NCI-H2196 treated with DMSO at 0.1 percent for 48 hours (cell line): ENCODE results near the gene TCAF1.
"Not testable (repeated sequence)": the region's sequence is repeated elsewhere in the genome, so short reads cannot be mapped to it uniquely, and the experiment has no call there.

Experiments
- DNase-seq: peaks from one replicate; lab custom pipeline; 2025; ENCODE audit not compliant: unreplicated experiment; lab: John Stamatoyannopoulos, UW

Gene TCAF1

DNA sequence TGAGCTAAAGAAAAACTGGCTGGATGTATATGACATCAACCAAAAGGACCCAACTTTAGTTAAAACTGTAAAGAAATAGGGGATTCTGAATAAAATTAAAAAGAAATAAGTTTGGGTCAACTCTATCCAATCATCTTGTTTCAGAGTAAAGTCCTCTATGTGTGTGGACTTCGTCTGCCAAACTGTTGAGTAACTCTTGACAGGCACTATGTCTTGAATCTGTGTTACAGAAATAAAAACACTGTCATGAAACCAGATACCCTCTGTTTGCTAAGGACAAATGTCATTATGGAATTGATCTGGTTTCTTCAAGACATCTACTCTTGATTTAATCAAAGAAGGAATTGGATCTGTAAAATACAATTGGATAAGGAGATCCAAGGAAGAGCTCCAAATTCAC is 46.5 kb downstream of the TCAF1 start:
- DNase-seq: not testable (repeated sequence)

- no peak for DNase-seq
Observed at GRCh38 chr7:143850682-143851081, 51.3 kb downstream of the TCAF1 start.

- DNase-seq: no peak
Observed at GRCh38 chr7:143849785-143850479, 52.0 kb downstream of the TCAF1 start.

DNA sequence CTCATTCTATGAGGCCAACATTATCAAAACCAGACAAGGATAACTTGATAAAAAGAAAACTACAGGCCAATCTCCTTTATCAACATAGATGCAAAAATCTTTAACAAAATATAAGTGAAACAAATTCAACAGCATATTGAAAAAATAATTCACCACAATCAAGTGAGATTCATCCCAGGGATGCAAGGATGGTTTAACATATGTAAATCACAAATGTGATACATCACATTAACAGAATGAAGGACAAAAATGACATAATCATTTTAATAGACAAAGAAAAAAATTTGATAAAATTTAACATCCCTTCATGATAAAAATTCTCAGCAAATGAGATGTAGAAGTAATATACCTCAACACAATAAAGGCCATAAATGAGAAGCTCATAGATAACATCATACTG is 53.8 kb downstream of the TCAF1 start:
- DNase-seq: no peak

- no peak for DNase-seq
Observed at GRCh38 chr7:143846692-143847091, 55.3 kb downstream of the TCAF1 start.

DNA sequence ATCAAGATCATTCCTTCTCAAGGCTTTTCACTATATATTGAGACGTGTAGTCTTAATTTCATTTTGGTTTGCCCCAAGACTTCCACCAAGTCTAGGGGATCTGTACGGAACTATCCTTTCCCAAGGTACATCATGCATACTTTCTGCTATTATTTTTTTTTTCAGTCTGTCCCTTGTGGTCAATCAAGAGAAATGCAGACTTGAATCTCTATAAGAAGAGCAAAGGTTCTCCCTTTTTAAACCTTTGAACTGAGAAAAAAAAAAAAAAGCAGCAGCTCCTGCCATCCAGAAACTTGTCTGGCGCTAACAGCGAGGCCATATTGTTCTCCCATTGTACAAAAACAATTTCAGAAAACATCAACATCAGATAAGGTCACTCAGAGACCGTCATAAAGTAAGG is 60.3 kb downstream of the TCAF1 start:
- DNase-seq: not testable (repeated sequence)

GRCh38 chr7:143840062-143840461 is 61.9 kb downstream of the TCAF1 start:
- DNase-seq: not testable (repeated sequence)

GRCh38 chr7:143837223-143837622 is 64.8 kb downstream of the TCAF1 start:
- DNase-seq: not testable (repeated sequence)

DNA sequence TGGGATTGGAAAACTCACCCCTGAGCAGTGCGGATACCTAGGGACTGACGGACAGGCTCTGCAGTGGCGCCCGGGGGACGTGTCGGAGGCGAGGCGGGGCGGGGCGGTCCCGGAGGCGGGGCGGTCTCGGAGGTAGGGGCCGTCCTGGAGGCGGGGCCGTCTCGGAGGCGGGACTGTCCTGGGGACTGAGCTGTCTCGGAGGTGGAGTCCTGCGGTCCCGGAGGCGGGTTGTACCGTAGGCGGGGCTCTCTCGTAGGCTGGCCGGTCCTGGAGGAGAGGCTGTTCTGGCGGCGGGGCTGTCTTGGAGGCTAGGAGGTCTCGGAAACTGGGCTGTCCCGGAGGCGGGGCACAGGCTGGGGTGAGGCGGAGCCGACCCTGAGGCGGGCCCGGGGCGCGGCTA is 65.4 kb downstream of the TCAF1 start:
- DNase-seq: not testable (repeated sequence)

DNA sequence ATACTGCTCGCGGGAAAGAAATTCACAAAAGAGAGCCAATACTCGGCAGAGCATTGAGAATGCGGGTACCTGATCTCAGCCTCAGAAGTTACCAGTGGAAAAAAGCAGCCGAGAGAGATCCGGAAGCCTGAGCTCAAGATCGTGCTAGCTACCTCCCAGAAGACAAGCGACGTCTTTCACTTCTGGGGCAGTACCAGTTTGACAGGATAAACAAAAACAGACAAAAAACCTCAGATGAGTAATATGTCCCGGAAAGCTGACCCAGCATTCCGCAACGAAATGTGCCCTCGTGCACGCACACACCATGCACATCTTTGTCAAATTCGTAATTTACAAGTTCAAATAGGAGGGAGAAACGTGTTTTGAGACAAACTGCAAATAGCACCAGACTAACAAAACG is 65.9 kb downstream of the TCAF1 start:
- not testable (repeated sequence) for DNase-seq

DNA sequence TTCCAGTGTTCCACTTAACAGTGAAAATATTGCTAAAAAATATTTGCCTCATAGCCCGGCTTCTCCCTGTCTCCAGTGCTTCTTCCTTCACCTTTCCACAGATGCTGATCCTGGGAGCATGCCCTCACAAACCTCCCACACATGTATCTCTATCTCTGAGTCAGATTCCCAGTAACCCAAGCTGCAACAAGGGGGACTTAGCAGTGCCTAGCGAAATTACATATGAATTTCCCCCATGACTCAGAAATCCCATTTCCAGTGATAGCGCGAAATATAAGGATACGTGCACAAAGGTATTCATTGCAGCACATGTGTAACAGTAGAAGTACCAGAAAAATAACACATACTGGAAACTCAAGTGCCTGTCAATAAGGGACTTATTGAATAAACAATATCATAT is 75.4 kb downstream of the TCAF1 start:
- not testable (repeated sequence) for DNase-seq

- DNase-seq: not testable (repeated sequence)
Observed at GRCh38 chr7:143824295-143825135, 77.5 kb downstream of the TCAF1 start.

GRCh38 chr7:143823634-143824294 is 78.2 kb downstream of the TCAF1 start:
- DNase-seq: not testable (repeated sequence)

- DNase-seq: not testable (repeated sequence)
Observed at GRCh38 chr7:143821392-143822277, 80.3 kb downstream of the TCAF1 start.

DNA sequence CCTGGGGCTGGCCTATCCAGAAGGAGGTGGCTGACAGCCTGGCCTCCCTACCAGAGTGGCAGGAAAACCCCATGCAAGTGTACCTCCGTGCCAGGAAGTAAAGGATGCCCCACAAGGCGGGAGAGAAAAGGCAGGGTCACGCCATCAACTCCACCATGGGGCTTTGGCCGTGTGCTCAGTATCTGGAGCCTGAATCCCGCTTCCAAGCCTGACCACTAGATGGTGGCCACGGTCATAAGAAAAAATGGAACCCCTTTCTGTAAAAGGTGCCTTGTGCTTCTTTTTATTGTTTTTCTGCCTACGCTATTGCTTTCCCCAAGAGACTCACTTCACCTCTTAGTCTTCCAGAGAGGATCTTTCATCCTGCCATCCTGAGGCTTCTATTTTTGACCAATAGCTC is 84.1 kb downstream of the TCAF1 start:
- DNase-seq: not testable (repeated sequence)

- not testable (repeated sequence) for DNase-seq
Observed at GRCh38 chr7:143816471-143817133, 85.4 kb downstream of the TCAF1 start.

DNA sequence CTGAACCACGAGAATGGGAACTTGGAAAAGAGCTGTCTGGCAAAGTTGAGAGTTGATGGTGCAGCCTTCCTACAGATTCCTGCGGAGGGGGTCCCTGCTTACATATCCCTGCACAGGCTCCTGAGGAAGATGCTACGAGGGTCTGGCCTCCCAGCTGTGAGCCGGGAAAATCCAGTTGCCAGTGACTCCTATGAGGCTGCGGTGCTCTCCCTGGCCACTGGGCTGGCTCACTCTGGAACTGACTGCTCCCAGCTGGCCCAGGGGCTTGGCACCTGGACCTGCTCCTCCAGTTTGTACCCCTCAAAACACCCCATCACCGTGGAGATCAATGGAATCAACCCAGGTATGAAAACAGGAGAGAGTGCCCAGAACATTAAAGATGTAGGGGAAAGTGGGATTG is 91.3 kb downstream of the TCAF1 start:
- not testable (repeated sequence) for DNase-seq

DNA sequence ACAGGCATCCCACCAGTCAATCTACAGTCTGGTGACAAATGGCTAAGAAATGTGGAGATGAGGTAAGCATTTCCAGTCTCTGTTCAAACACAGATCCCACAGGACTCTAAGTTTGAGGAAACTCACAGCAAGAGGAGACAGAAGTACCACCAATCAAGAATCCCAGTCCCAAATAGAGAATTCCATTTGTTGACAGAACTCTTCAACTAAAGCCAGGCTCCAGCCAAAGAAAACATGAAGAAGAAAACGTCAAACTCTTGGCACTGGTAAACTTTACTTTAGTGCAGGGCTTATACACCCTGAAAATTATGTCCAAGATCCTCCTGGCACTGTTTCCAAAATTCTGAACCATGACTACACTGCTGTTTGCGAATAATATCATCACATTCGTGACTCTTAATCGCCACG is 95.3 kb downstream of the TCAF1 start:
- DNase-seq: not testable (repeated sequence)
